Kidney epithelial cell (primary cell): ENCODE results near the gene RNASE13. TPM values are rescaled to one million over a fixed set of nuclear protein-coding genes. Genes with fewer than 3 reads are reported as not detected.

Experiments used
- DNase-seq: peaks from one replicate; pipeline ENCODE4 v3.0.0-alpha.2; 2010; ENCODE audit warnings: low read depth
- H3K27me3 ChIP-seq: 2 replicates; pipeline ENCODE4 v1.6.0; 2011; ENCODE audit warnings: low read length; ENCODE audit not compliant: control insufficient read depth, insufficient read depth
- H3K36me3 ChIP-seq: 2 replicates; pipeline ENCODE4 v1.5.1; 2011; ENCODE audit warnings: low read length; ENCODE audit not compliant: control insufficient read depth, insufficient read depth
- H3K4me3 ChIP-seq: 2 replicates; pipeline ENCODE4 v1.5.1; 2011; ENCODE audit warnings: low read depth, mild to moderate bottlenecking, control low read depth, low read length
- CTCF ChIP-seq: IDR thresholded peaks from 2 replicates; pipeline ENCODE4 v1.5.1; 2011; ENCODE audit warnings: mild to moderate bottlenecking, moderate library complexity, low read length, control low read depth, inconsistent platforms; ENCODE audit not compliant: insufficient read depth, poor library complexity, severe bottlenecking
- total RNA-seq: library from RNA; depleted of rRNA; stranded (reverse); fragments of >200 nt; gene quantifications from 2 replicates; pipeline ENCODE4 v1.2.3, GENCODE V29; 2015

Gene RNASE13
- total RNA-seq, 1 donor from 2014 or later: not detected

GRCh38 chr14:21060614-21061346, 26.2 kb upstream of the RNASE13 start:
- Histone ChIP-seq H3K4me3 (no peak overlapping the region), H3K27me3 (no peaks in the 10 kb centered on the region), H3K36me3 (no peaks in the 10 kb centered on the region)
- no peak for TF ChIP-seq CTCF
- no peak for DNase-seq

GRCh38 chr14:21059842-21060613, 25.4 kb upstream of the RNASE13 start:
- no peak overlapping the region for H3K4me3 ChIP-seq
- no peaks in the 10 kb centered on the region for H3K27me3 ChIP-seq
- TF ChIP-seq CTCF: no peak
- H3K36me3 ChIP-seq: no peaks in the 10 kb centered on the region
- DNase-seq: no peak

GRCh38 chr14:21058903-21059302, 24.3 kb upstream of the RNASE13 start:
- no peak overlapping the region for H3K4me3 ChIP-seq

GRCh38 chr14:21057803-21058675, 23.4 kb upstream of the RNASE13 start, which contains the start of gene RNASE8:
Gene RNASE8, plus strand, starts transcription at chr14:21057822. Its CDS starts 71 bp downstream, at chr14:21057893.
- Histone ChIP-seq H3K27me3 (no peaks in the 10 kb centered on the region), H3K36me3 (no peaks in the 10 kb centered on the region), H3K4me3 (no peak within 1 kb of the TSS)
- no peak for DNase-seq
- peak; percentile 61 for TF ChIP-seq CTCF

More at GRCh38 chr14:21058903-21059302, 24.3 kb upstream of the RNASE13 start:
- TF ChIP-seq CTCF: no peak
- no peak for DNase-seq
- Histone ChIP-seq H3K36me3 (no peaks in the 10 kb centered on the region), H3K27me3 (no peaks in the 10 kb centered on the region)

- no peak for DNase-seq
- no peak overlapping the region for H3K4me3 ChIP-seq
- H3K27me3 ChIP-seq: no peaks in the 10 kb centered on the region
- H3K36me3 ChIP-seq: no peaks in the 10 kb centered on the region
- no peak for TF ChIP-seq CTCF
Measured at GRCh38 chr14:21056520-21057163, 22.0 kb upstream of the RNASE13 start.
